ENCODE measurements around the gene IFRD2. TPM values are rescaled to one million over a fixed set of nuclear protein-coding genes. Genes with fewer than 3 reads are reported as not detected.

Gene IFRD2
- total RNA-seq, 1 donor from 2014 or later, result 37.3 TPM

- no peaks in the 10 kb centered on the region for H3K36me3 ChIP-seq
- peaks cover 81% of the 10 kb centered on the region for H3K4me1 ChIP-seq
- intact Hi-C loops (cut with DNase I), result no loop called here
- TF ChIP-seq POLR2A (IDR thresholded peaks at IDR 0.05), result no peak
- TF ChIP-seq POLR2AphosphoS5 (IDR thresholded peaks at IDR 0.05; ENCODE audit: insufficient read depth in 1 of 2, low read depth in 1 of 2), result no peak
- TF ChIP-seq, protein P1, sequence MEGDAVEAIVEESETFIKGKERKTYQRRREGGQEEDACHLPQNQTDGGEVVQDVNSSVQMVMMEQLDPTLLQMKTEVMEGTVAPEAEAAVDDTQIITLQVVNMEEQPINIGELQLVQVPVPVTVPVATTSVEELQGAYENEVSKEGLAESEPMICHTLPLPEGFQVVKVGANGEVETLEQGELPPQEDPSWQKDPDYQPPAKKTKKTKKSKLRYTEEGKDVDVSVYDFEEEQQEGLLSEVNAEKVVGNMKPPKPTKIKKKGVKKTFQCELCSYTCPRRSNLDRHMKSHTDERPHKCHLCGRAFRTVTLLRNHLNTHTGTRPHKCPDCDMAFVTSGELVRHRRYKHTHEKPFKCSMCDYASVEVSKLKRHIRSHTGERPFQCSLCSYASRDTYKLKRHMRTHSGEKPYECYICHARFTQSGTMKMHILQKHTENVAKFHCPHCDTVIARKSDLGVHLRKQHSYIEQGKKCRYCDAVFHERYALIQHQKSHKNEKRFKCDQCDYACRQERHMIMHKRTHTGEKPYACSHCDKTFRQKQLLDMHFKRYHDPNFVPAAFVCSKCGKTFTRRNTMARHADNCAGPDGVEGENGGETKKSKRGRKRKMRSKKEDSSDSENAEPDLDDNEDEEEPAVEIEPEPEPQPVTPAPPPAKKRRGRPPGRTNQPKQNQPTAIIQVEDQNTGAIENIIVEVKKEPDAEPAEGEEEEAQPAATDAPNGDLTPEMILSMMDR (IDR thresholded peaks at IDR 0.05), result no peak
- H3K27ac ChIP-seq, result peak overlapping the region; percentile 92
- no peaks in the 10 kb centered on the region for H3K27me3 ChIP-seq
- no peak for DNase-seq (ENCODE audit: extremely low spot score in 2 of 2)
- H3K9me3 ChIP-seq, result no peaks in the 10 kb centered on the region
- peak overlapping the region; percentile 87 to 97 for H3K4me3 ChIP-seq
Measured at GRCh38 chr3:50238549-50239026, 53.6 kb downstream of the IFRD2 start.

- intact Hi-C loops (cut with DNase I), result no loop called here
Measured at GRCh38 chr3:50237754-50238548, 54.3 kb downstream of the IFRD2 start.

More at GRCh38 chr3:50237754-50238548, 54.3 kb downstream of the IFRD2 start:
- DNase-seq (ENCODE audit: extremely low spot score in 2 of 2), result no peak
- Histone ChIP-seq H3K9me3 (no peaks in the 10 kb centered on the region), H3K4me3 (peak overlapping the region; percentile 87 to 97), H3K27me3 (no peaks in the 10 kb centered on the region), H3K36me3 (no peaks in the 10 kb centered on the region), H3K4me1 (peaks cover 75% of the 10 kb centered on the region), H3K27ac (peak overlapping the region; percentile 92)
- TF ChIP-seq POLR2AphosphoS5 (IDR thresholded peaks at IDR 0.05; ENCODE audit: insufficient read depth in 1 of 2, low read depth in 1 of 2) (peak; percentile 48 to 71), POLR2A (IDR thresholded peaks at IDR 0.05) (peak in 1 of 2 donors; percentile 25)
- TF ChIP-seq, protein P1 (IDR thresholded peaks at IDR 0.05), result no peak

Other genes with a start within 250 kb of the IFRD2 start
- gene RBM5, start 203.5 kb downstream of the IFRD2 start, total RNA-seq, result 271 TPM
- gene SEMA3F, start 137.1 kb downstream of the IFRD2 start, total RNA-seq, result 78.1 TPM
- gene GNAT1, start 100.8 kb downstream of the IFRD2 start, total RNA-seq, result not detected
- gene SLC38A3, start 87.2 kb downstream of the IFRD2 start, total RNA-seq, result 2.0 TPM
- 244 TPM for gene GNAI2, start 56.2 kb downstream of the IFRD2 start, total RNA-seq
- 32.9 TPM for gene SEMA3B, start 23.3 kb downstream of the IFRD2 start, total RNA-seq
- gene LSMEM2, start 13.3 kb downstream of the IFRD2 start, total RNA-seq, result not detected
- 8.1 TPM for gene HYAL3, start 7.0 kb upstream of the IFRD2 start, total RNA-seq
- gene NAA80, start 7.0 kb upstream of the IFRD2 start, total RNA-seq, result 10.1 TPM
- 17.7 TPM for gene HYAL1, start 11.1 kb upstream of the IFRD2 start, total RNA-seq
- gene HYAL2, start 30.3 kb upstream of the IFRD2 start, total RNA-seq, result 173 TPM
- gene TUSC2, start 35.8 kb upstream of the IFRD2 start, total RNA-seq, result 11.8 TPM
- 69.0 TPM for gene RASSF1, start 48.4 kb upstream of the IFRD2 start, total RNA-seq
- 0.74 TPM for gene ZMYND10, start 53.3 kb upstream of the IFRD2 start, total RNA-seq
- gene NPRL2, start 58.3 kb upstream of the IFRD2 start, total RNA-seq, result 17.2 TPM
- 11.5 TPM for gene CYB561D2, start 58.4 kb upstream of the IFRD2 start, total RNA-seq
- 51.1 TPM for gene TMEM115, start 67.1 kb upstream of the IFRD2 start, total RNA-seq
- gene CACNA2D2, start 211.2 kb upstream of the IFRD2 start, total RNA-seq, result 2.5 TPM

All from vagina (tissue), 2 donors.